Measurements from ENCODE around the gene PHACTR4.
"Not testable (repeated sequence)": the region's sequence is repeated elsewhere in the genome, so short reads cannot be mapped to it uniquely, and the experiment has no call there.

GRCh38 chr1:28479497-28479896, 110.0 kb downstream of the PHACTR4 start:
- TF ChIP-seq CTCF, POLR2A (IDR thresholded peaks at IDR 0.05): not testable (repeated sequence)
